HEK293 (cell line): ENCODE data around the gene DCDC2.

Source experiments
- CTCF ChIA-PET: fragments of 350-600 bp; formaldehyde crosslinking; extraction: SDS; loops from one replicate; lab custom pipeline; 2021; ENCODE audit warnings: antibody characterized with exemption; lab: Yijun Ruan, JAX
- POLR2A ChIA-PET: fragments of 300-600 bp; formaldehyde crosslinking; extraction: SDS; loops from one replicate; lab custom pipeline; 2020; ENCODE audit warnings: antibody characterized with exemption, inconsistent platforms; lab: Yijun Ruan, JAX
- H3K27ac ChIP-seq: fragments of 200-500 bp; sonication (Bioruptor generic); 2 replicates; pipeline ENCODE4 v1.5.1; 2014; ENCODE audit warnings: low read depth, low read length, control low read depth, inconsistent platforms; ENCODE audit errors: extremely low read depth
- H3K36me3 ChIP-seq, 2 experiments: fragments of 200-500 bp in 1 of 2; sonication (Bioruptor generic) in 1 of 2; 1 replicate in 1 of 2; 2 replicates in 1 of 2; pipeline ENCODE4 v1.5.1; 2014 to 2017; ENCODE audit warnings: inconsistent platforms in 2 of 2, low read length in 2 of 2; ENCODE audit not compliant: control insufficient read depth in 2 of 2, insufficient read depth in 1 of 2
- H3K4me1 ChIP-seq: fragments of 200-500 bp; sonication (Bioruptor generic); 2 replicates; pipeline ENCODE4 v1.5.1; 2014; ENCODE audit warnings: mild to moderate bottlenecking, low read length, inconsistent platforms; ENCODE audit not compliant: control insufficient read depth, insufficient read depth
- H3K4me3 ChIP-seq: 2 replicates; pipeline ENCODE4 v1.5.1; 2011; ENCODE audit warnings: low read depth, mild to moderate bottlenecking, control low read depth, low read length, moderate library complexity
- H3K9me3 ChIP-seq: fragments of 200-500 bp; sonication (Bioruptor generic); 2 replicates; pipeline ENCODE4 v1.5.1; 2014; ENCODE audit warnings: low read depth, low read length, inconsistent platforms; ENCODE audit not compliant: control insufficient read depth, insufficient read depth
- GLI4 ChIP-seq: fragments of 450-650 bp; formaldehyde crosslinking; IDR thresholded peaks from 2 replicates; pipeline ENCODE4 v1.5.1; 2016; ENCODE audit warnings: missing biosample characterization, missing genetic modification characterization
- KLF1 ChIP-seq: fragments of 450-650 bp; formaldehyde crosslinking; IDR thresholded peaks from 2 replicates; pipeline ENCODE4 v1.5.1; 2016; ENCODE audit warnings: missing biosample characterization, missing genetic modification characterization
- KLF8 ChIP-seq: fragments of 450-650 bp; formaldehyde crosslinking; IDR thresholded peaks from 2 replicates; pipeline ENCODE4 v1.5.1; 2016; ENCODE audit warnings: missing biosample characterization, missing genetic modification characterization
- PRDM10 ChIP-seq: fragments of 450-650 bp; formaldehyde crosslinking; IDR thresholded peaks from 2 replicates; pipeline ENCODE4 v1.5.1; 2016; ENCODE audit warnings: missing biosample characterization, missing genetic modification characterization
- SP7 ChIP-seq: fragments of 450-650 bp; formaldehyde crosslinking; IDR thresholded peaks from 2 replicates; pipeline ENCODE4 v1.5.1; 2016; ENCODE audit warnings: missing biosample characterization, missing genetic modification characterization
- YY2 ChIP-seq: fragments of 450-650 bp; formaldehyde crosslinking; IDR thresholded peaks from 2 replicates; pipeline ENCODE4 v1.5.1; 2016; ENCODE audit warnings: missing biosample characterization, missing genetic modification characterization
- ZBTB21 ChIP-seq: fragments of 450-650 bp; formaldehyde crosslinking; IDR thresholded peaks from 2 replicates; pipeline ENCODE4 v1.5.1; 2017; ENCODE audit warnings: missing biosample characterization, missing genetic modification characterization
- ZFP37 ChIP-seq: fragments of 450-650 bp; formaldehyde crosslinking; IDR thresholded peaks from 2 replicates; pipeline ENCODE4 v1.5.1; 2016; ENCODE audit warnings: missing biosample characterization, missing genetic modification characterization
- ZNF174 ChIP-seq: fragments of 450-650 bp; formaldehyde crosslinking; IDR thresholded peaks from 2 replicates; pipeline ENCODE4 v1.5.0; 2017; ENCODE audit warnings: missing biosample characterization, mild to moderate bottlenecking, missing genetic modification characterization
- ZNF202 ChIP-seq: fragments of 450-650 bp; formaldehyde crosslinking; IDR thresholded peaks from 2 replicates; pipeline ENCODE4 v1.5.1; 2016; ENCODE audit warnings: missing biosample characterization, missing genetic modification characterization, borderline replicate concordance
- ZNF274 ChIP-seq, 2 experiments: fragments of 200-500 bp in 1 of 2; fragments of 450-650 bp in 1 of 2; sonication (Bioruptor generic) in 1 of 2; formaldehyde crosslinking in 1 of 2; IDR thresholded peaks; 2 replicates each; pipeline versions ENCODE4 v1.5.1 to v1.6.1; 2014 to 2016; ENCODE audit warnings: borderline replicate concordance in 1 of 2, inconsistent platforms in 1 of 2, low read length in 1 of 2, missing biosample characterization in 1 of 2, missing genetic modification characterization in 1 of 2
- ZNF423 ChIP-seq: fragments of 450-650 bp; formaldehyde crosslinking; IDR thresholded peaks from 2 replicates; pipeline ENCODE4 v1.5.1; 2016; ENCODE audit warnings: missing biosample characterization, missing genetic modification characterization
- ZNF530 ChIP-seq: fragments of 450-650 bp; formaldehyde crosslinking; IDR thresholded peaks from 2 replicates; pipeline ENCODE4 v1.5.1; 2016; ENCODE audit warnings: low read depth, missing biosample characterization, missing genetic modification characterization
- ZNF548 ChIP-seq: fragments of 450-650 bp; formaldehyde crosslinking; IDR thresholded peaks from 2 replicates; pipeline ENCODE4 v1.5.1; 2016; ENCODE audit warnings: missing biosample characterization, missing genetic modification characterization
- ZNF555 ChIP-seq: fragments of 450-650 bp; formaldehyde crosslinking; conservative IDR thresholded peaks from 2 replicates; pipeline ENCODE4 v1.5.1; 2017; ENCODE audit warnings: missing biosample characterization, mild to moderate bottlenecking, missing genetic modification characterization, inconsistent platforms
- ZNF596 ChIP-seq: fragments of 450-650 bp; IDR thresholded peaks from 2 replicates; pipeline ENCODE4 v1.5.0; 2018; ENCODE audit warnings: missing biosample characterization, mild to moderate bottlenecking, missing genetic modification characterization, moderate library complexity
- ZNF639 ChIP-seq: fragments of 450-650 bp; formaldehyde crosslinking; IDR thresholded peaks from 2 replicates; pipeline ENCODE4 v1.5.1; 2016; ENCODE audit warnings: missing biosample characterization, missing genetic modification characterization
- TF ChIP-seq, protein P1 (sequence below): fragments of 450-650 bp; formaldehyde crosslinking; IDR thresholded peaks from 2 replicates; pipeline ENCODE4 v1.5.1; 2016; ENCODE audit warnings: missing biosample characterization, missing genetic modification characterization
- TF ChIP-seq, protein P2 (sequence below): fragments of 450-650 bp; formaldehyde crosslinking; IDR thresholded peaks from 2 replicates; pipeline ENCODE4 v1.5.1; 2016; ENCODE audit warnings: missing biosample characterization, missing genetic modification characterization
- TF ChIP-seq, protein P3 (sequence below): fragments of 450-650 bp; formaldehyde crosslinking; IDR thresholded peaks from 2 replicates; pipeline ENCODE4 v1.5.1; 2016; ENCODE audit warnings: missing biosample characterization, missing genetic modification characterization
- TF ChIP-seq, protein P4 (sequence below): IDR thresholded peaks from 2 replicates; pipeline ENCODE4 v1.6.1; 2011; ENCODE audit warnings: mild to moderate bottlenecking, low read depth, low read length, borderline replicate concordance
- TF ChIP-seq, protein P5 (sequence below): fragments of 450-650 bp; formaldehyde crosslinking; IDR thresholded peaks from 2 replicates; pipeline ENCODE4 v1.5.1; 2016; ENCODE audit warnings: missing biosample characterization, missing genetic modification characterization

DCDC2 gene

GRCh38 chr6:24186349-24186748, 171.5 kb downstream of the DCDC2 start:
- TF ChIP-seq ZNF596 = no peak
- no peak for TF ChIP-seq ZFP37
- TF ChIP-seq ZNF202 (tag by site-specific recombination) = no peak
- TF ChIP-seq ZNF639 = no peak
- TF ChIP-seq ZNF174 (tag by site-specific recombination) = no peak
- TF ChIP-seq YY2 (tag by site-specific recombination) = no peak
- TF ChIP-seq, protein P1, sequence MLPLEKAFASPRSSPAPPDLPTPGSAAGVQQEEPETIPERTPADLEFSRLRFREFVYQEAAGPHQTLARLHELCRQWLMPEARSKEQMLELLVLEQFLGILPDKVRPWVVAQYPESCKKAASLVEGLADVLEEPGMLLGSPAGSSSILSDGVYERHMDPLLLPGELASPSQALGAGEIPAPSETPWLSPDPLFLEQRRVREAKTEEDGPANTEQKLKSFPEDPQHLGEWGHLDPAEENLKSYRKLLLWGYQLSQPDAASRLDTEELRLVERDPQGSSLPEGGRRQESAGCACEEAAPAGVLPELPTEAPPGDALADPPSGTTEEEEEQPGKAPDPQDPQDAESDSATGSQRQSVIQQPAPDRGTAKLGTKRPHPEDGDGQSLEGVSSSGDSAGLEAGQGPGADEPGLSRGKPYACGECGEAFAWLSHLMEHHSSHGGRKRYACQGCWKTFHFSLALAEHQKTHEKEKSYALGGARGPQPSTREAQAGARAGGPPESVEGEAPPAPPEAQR (tag by site-specific recombination) = no peak
- TF ChIP-seq KLF8 (tag by site-specific recombination) = no peak
- no peak for TF ChIP-seq ZNF530 (tag by site-specific recombination)
- ChIA-PET POLR2A (no interaction called here), CTCF (interaction anchor here (0.6 kb wide), 1 partner anchor 202 kb away, joined by 3 read pairs; no protein-coding TSS in a partner anchor)
- no peak overlapping the region for H3K27ac ChIP-seq
- no peaks in the 10 kb centered on the region for H3K36me3 ChIP-seq
- peaks cover 11% of the 10 kb centered on the region for H3K4me1 ChIP-seq
- no peak overlapping the region for H3K4me3 ChIP-seq
- H3K9me3 ChIP-seq = no peaks in the 10 kb centered on the region

DNA sequence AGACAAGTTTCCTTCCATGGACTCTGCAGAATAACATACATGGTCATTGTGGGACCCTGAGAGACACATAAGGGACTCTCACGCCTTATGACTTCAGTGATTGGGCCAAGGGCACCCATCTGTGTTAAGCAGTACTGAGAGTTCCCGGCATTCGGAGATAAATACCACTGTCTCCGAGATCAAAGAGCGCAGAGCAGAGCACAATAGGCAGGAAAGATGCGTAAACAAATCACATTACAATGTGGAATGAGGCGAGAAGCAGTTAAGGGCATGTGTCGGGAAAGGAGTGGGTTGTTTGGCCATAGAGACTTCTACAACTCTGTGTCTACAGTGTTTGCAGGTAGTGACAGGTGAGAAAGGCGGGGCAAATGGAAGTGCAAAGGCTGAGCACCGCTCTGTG, 174.3 kb downstream of the DCDC2 start:
- POLR2A ChIA-PET = no interaction called here
- no peaks in the 10 kb centered on the region for H3K9me3 ChIP-seq
- H3K4me3 ChIP-seq = no peak overlapping the region
- CTCF ChIA-PET = interaction anchor here (0.6 kb wide), 1 partner anchor 16 kb away, joined by 3 read pairs; no protein-coding TSS in a partner anchor
- no peaks in the 10 kb centered on the region for H3K36me3 ChIP-seq
- peaks cover 8% of the 10 kb centered on the region for H3K4me1 ChIP-seq
- no peak overlapping the region for H3K27ac ChIP-seq
- TF ChIP-seq, protein P2, sequence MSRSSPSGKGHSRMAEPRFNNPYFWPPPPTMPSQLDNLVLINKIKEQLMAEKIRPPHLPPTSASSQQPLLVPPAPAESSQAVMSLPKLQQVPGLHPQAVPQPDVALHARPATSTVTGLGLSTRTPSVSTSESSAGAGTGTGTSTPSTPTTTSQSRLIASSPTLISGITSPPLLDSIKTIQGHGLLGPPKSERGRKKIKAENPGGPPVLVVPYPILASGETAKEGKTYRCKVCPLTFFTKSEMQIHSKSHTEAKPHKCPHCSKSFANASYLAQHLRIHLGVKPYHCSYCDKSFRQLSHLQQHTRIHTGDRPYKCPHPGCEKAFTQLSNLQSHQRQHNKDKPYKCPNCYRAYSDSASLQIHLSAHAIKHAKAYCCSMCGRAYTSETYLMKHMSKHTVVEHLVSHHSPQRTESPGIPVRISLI (tag by site-specific recombination) = no peak
- TF ChIP-seq ZNF548 = no peak
- TF ChIP-seq, protein P3, sequence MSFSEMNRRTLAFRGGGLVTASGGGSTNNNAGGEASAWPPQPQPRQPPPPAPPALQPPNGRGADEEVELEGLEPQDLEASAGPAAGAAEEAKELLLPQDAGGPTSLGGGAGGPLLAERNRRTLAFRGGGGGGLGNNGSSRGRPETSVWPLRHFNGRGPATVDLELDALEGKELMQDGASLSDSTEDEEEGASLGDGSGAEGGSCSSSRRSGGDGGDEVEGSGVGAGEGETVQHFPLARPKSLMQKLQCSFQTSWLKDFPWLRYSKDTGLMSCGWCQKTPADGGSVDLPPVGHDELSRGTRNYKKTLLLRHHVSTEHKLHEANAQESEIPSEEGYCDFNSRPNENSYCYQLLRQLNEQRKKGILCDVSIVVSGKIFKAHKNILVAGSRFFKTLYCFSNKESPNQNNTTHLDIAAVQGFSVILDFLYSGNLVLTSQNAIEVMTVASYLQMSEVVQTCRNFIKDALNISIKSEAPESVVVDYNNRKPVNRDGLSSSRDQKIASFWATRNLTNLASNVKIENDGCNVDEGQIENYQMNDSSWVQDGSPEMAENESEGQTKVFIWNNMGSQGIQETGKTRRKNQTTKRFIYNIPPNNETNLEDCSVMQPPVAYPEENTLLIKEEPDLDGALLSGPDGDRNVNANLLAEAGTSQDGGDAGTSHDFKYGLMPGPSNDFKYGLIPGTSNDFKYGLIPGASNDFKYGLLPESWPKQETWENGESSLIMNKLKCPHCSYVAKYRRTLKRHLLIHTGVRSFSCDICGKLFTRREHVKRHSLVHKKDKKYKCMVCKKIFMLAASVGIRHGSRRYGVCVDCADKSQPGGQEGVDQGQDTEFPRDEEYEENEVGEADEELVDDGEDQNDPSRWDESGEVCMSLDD = no peak
- TF ChIP-seq ZNF555 (tag by site-specific recombination) = no peak
- TF ChIP-seq KLF1 (tag by site-specific recombination) = no peak
- TF ChIP-seq, protein P4, sequence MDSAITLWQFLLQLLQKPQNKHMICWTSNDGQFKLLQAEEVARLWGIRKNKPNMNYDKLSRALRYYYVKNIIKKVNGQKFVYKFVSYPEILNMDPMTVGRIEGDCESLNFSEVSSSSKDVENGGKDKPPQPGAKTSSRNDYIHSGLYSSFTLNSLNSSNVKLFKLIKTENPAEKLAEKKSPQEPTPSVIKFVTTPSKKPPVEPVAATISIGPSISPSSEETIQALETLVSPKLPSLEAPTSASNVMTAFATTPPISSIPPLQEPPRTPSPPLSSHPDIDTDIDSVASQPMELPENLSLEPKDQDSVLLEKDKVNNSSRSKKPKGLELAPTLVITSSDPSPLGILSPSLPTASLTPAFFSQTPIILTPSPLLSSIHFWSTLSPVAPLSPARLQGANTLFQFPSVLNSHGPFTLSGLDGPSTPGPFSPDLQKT = no peak
- no peak for TF ChIP-seq PRDM10 (tag by site-specific recombination)
- TF ChIP-seq SP7 (tag by site-specific recombination) = no peak
- TF ChIP-seq ZNF274 (IDR thresholded peaks at IDR 0.05; ENCODE audit: low read length) = no peak
- TF ChIP-seq ZNF274 (tag by site-specific recombination; IDR thresholded peaks at IDR 0.05; ENCODE audit: borderline replicate concordance) = no peak
- no peak for TF ChIP-seq ZNF423 (tag by site-specific recombination)
- TF ChIP-seq, protein P5, sequence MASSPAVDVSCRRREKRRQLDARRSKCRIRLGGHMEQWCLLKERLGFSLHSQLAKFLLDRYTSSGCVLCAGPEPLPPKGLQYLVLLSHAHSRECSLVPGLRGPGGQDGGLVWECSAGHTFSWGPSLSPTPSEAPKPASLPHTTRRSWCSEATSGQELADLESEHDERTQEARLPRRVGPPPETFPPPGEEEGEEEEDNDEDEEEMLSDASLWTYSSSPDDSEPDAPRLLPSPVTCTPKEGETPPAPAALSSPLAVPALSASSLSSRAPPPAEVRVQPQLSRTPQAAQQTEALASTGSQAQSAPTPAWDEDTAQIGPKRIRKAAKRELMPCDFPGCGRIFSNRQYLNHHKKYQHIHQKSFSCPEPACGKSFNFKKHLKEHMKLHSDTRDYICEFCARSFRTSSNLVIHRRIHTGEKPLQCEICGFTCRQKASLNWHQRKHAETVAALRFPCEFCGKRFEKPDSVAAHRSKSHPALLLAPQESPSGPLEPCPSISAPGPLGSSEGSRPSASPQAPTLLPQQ (tag by site-specific recombination) = no peak
- TF ChIP-seq GLI4 = no peak
- TF ChIP-seq ZBTB21 (tag by site-specific recombination) = no peak
